Activated naive CD8-positive, alpha-beta T cell treated with anti-CD3 and anti-CD28 coated beads, Interleukin-2, amount 50 U/mL, for 24 hours (primary cell): Measurements from ENCODE around the gene DEFB129.
A peak's percentile ranks its signal among the peaks of the same experiment; 100 is the strongest.
"Not testable (repeated sequence)": the region's sequence is repeated elsewhere in the genome, so short reads cannot be mapped to it uniquely, and the experiment has no call there.

ENCODE experiments used
- ATAC-seq: fragments of 150-1000 bp; cut with Tn5 transposase; one replicate; pipeline ENCODE4 v1.10.0; 2021
- DNase-seq: peaks from one replicate; pipeline ENCODE4 v3.0.0; 2021
- H3K27ac Mint-ChIP-seq: one replicate; pipeline ENCODE4 v1.8.0; 2021; ENCODE audit warnings: mild to moderate bottlenecking, mixed read lengths
- H3K27me3 Mint-ChIP-seq: one replicate; pipeline ENCODE4 v1.8.0; 2021; ENCODE audit warnings: mixed read lengths
- H3K36me3 Mint-ChIP-seq: one replicate; pipeline ENCODE4 v1.8.0; 2021; ENCODE audit warnings: low read depth, mixed read lengths
- H3K4me1 Mint-ChIP-seq: one replicate; pipeline ENCODE4 v1.8.0; 2021; ENCODE audit warnings: mixed read lengths
- H3K4me3 Mint-ChIP-seq: one replicate; pipeline ENCODE4 v1.8.0; 2021; ENCODE audit warnings: mild to moderate bottlenecking, moderate library complexity, mixed read lengths
- H3K9me3 Mint-ChIP-seq: one replicate; pipeline ENCODE4 v1.8.0; 2021; ENCODE audit warnings: mixed read lengths

Gene DEFB129

GRCh38 chr20:225879-226278, 1.2 kb upstream of the DEFB129 start:
- H3K36me3 Mint-ChIP-seq, H3K27me3 Mint-ChIP-seq, ATAC-seq, H3K4me3 Mint-ChIP-seq, H3K27ac Mint-ChIP-seq, H3K9me3 Mint-ChIP-seq, DNase-seq: not testable (repeated sequence)
- peaks cover 22% of the 10 kb centered on the region for H3K4me1 Mint-ChIP-seq

DNA sequence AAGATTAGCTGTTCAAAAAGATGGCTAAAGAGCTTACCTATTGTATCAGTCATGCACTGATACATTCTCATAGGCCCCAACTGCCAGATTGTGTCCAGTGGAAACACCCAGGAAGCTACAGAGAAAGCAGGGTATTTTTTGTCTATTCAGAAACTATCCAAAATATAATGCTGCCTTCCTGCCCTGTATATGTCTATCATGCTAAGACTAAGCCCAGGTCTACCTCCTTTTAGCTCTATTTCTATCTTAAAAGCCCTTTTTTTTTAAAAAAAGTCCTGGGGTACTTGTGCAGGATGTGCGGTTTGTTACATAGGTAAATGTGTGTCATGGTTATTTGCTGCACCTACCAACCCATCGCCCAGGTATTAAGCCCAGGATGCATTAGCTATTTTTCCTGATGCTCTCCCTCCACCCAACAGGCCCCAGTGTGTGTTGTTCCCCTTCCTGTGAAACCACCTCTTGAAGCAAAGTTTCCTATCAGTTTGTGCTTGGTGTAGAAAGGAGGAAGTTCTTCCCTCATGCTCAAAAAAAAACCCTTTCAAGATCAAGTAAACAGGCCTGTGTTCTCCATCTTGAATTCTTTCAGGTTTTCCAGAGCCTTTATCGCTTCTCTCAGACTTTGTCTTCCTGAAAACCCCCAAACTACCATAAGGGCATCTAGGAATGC, 514 bp downstream of the DEFB129 start:
- DNase-seq (no peak), ATAC-seq (no peak)
- Mint-ChIP-seq H3K27ac (peak overlapping the region; percentile 37), H3K4me1 (peaks cover 22% of the 10 kb centered on the region), H3K4me3 (no peak overlapping the region), H3K9me3 (peaks cover 6% of the 10 kb centered on the region), H3K36me3 (no peaks in the 10 kb centered on the region), H3K27me3 (peaks cover 2% of the 10 kb centered on the region)

GRCh38 chr20:235891-236290, 8.8 kb downstream of the DEFB129 start:
- ATAC-seq (no peak), DNase-seq (no peak)
- Mint-ChIP-seq H3K4me3 (no peak overlapping the region), H3K36me3 (no peaks in the 10 kb centered on the region), H3K27ac (no peak overlapping the region), H3K27me3 (no peaks in the 10 kb centered on the region), H3K9me3 (no peaks in the 10 kb centered on the region), H3K4me1 (peaks cover 22% of the 10 kb centered on the region)

DNA sequence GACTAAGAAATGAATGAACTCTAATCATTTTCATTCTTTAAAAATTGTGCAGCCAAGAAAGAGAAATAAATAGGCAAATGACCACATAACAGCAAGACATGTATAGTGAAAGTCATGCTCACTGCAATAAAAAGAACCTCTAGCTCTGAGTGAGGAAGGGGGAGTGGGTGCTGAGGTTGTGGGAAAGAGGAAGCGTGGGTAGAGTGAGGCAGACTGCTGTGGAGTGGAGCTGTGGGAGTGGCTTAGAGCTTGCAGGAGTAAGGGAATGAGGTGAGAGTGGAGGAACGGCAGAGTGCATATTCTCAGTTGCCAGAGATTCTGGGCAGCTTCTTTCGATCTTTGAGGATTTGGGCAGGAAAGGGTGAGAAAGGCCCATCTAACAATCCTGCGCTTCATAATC, 10.4 kb downstream of the DEFB129 start:
- H3K27ac Mint-ChIP-seq = peak overlapping the region; percentile 37
- H3K4me3 Mint-ChIP-seq = peak overlapping the region; percentile 57
- ATAC-seq (peak; percentile 85), DNase-seq (peak; percentile 17)
- no peaks in the 10 kb centered on the region for H3K27me3 Mint-ChIP-seq
- H3K36me3 Mint-ChIP-seq = no peaks in the 10 kb centered on the region
- no peaks in the 10 kb centered on the region for H3K9me3 Mint-ChIP-seq
- H3K4me1 Mint-ChIP-seq = peaks cover 22% of the 10 kb centered on the region

DNA sequence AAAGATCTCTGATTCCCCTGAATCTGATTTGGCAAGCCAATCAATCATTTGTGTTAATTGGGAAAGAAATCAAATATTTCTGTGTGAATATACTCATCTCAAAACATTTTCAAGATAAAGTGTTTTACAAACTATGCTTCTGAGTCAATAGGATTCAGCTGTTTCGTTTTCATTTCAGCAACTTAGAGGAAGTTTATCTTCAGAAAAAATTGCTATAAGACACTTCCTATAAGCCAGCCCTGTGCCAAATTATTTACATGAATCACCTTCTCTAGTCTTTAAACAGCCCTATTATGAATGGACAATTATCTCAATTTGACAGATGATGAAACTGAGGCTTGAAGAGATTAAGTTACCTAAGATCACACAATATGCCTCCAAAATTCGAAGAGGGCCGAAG, 10.9 kb downstream of the DEFB129 start:
- DNase-seq = no peak
- peak; percentile 57 for ATAC-seq
- Mint-ChIP-seq H3K27me3 (no peaks in the 10 kb centered on the region), H3K9me3 (no peaks in the 10 kb centered on the region), H3K36me3 (no peaks in the 10 kb centered on the region), H3K4me1 (peaks cover 22% of the 10 kb centered on the region), H3K27ac (peak overlapping the region; percentile 37), H3K4me3 (peak overlapping the region; percentile 57)

- peaks cover 5% of the 10 kb centered on the region for H3K4me1 Mint-ChIP-seq
- no peak overlapping the region for H3K27ac Mint-ChIP-seq
- DNase-seq (no peak), ATAC-seq (peak; percentile 49)
- no peaks in the 10 kb centered on the region for H3K36me3 Mint-ChIP-seq
- no peaks in the 10 kb centered on the region for H3K27me3 Mint-ChIP-seq
- H3K4me3 Mint-ChIP-seq = no peak overlapping the region
- no peaks in the 10 kb centered on the region for H3K9me3 Mint-ChIP-seq
These were observed 15.8 kb downstream of the DEFB129 start for GRCh38 chr20:242905-243304.

DNA sequence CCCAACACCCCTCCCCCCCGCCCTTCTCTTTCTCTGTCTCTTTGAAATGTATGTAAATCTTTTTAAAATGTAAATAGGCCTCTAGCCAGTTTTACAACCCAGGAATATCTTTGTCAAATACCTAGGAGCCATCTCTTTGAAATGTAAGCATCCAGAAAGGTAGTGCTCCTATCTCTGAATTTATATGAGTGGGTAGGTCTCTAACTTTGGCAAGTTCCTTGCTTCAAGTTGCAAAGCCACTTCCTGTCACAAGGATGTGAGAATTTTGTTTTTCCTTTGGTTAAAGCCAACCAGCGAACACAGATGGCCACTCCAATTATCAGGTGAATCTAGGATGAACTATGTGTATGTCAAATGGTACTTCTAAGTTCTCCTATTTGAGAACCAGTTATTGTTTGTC, 24.3 kb downstream of the DEFB129 start:
- H3K36me3 Mint-ChIP-seq = no peaks in the 10 kb centered on the region
- H3K4me1 Mint-ChIP-seq = peaks cover 10% of the 10 kb centered on the region
- H3K9me3 Mint-ChIP-seq = no peaks in the 10 kb centered on the region
- DNase-seq = no peak
- ATAC-seq = no peak
- no peak overlapping the region for H3K27ac Mint-ChIP-seq
- H3K4me3 Mint-ChIP-seq = no peak overlapping the region
- H3K27me3 Mint-ChIP-seq = no peaks in the 10 kb centered on the region

GRCh38 chr20:252801-253200, 25.7 kb downstream of the DEFB129 start:
- H3K36me3 Mint-ChIP-seq = no peaks in the 10 kb centered on the region
- H3K27me3 Mint-ChIP-seq = no peaks in the 10 kb centered on the region
- H3K9me3 Mint-ChIP-seq = no peaks in the 10 kb centered on the region
- H3K4me1 Mint-ChIP-seq = peaks cover 10% of the 10 kb centered on the region
- H3K27ac Mint-ChIP-seq = no peak overlapping the region
- DNase-seq (no peak), ATAC-seq (peak; percentile 28)
- no peak overlapping the region for H3K4me3 Mint-ChIP-seq

DNA sequence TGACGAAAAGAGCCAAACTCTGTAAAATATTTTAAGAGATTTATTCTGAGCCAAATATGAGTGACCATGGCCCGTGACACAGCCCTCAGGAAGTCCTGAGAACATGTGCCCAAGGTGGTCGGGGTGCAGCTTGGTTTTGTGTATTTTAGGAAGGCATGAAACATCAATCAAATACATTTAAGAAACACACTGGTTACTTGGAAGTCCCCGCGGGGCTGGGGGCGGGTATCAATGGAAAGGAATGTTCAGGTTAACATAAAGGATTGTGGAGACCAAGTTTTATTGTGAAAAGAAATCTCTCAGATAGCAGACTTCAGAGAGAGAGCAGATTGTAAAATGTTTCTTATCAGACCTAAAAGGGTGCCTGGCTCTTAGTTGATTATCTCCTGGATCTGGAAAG, 26.4 kb downstream of the DEFB129 start:
- not testable (repeated sequence) for H3K27me3 Mint-ChIP-seq, H3K36me3 Mint-ChIP-seq, ATAC-seq, DNase-seq, H3K4me3 Mint-ChIP-seq, H3K9me3 Mint-ChIP-seq, H3K27ac Mint-ChIP-seq
- H3K4me1 Mint-ChIP-seq = peaks cover 10% of the 10 kb centered on the region

DNA sequence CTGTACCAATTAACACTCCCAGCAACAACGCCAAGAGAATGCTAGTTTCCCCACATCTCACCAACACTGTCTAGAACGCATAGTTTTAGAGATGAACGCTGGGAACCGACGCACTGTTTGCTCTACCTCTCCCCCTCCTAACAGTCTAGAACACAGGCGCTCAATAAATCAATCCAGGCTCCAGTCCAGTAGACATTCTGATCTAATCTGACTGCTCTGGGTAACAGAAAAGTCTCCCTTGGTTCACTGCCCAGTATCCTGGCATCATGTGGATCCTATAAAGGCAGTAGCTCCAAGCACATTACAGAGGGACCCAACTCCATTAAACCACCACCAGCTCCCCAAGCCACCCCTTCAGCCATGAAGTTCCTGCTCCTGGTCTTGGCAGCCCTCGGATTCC, 30.4 kb downstream of the DEFB129 start, which contains the start of gene DEFB132:
Gene DEFB132 (plus strand): TSS at position 306 of the 400 bp plus-strand sequence. CDS start 55 bp downstream, at position 361.
- ATAC-seq = no peak
- H3K27ac Mint-ChIP-seq = no peak within 1 kb of the TSS
- H3K4me3 Mint-ChIP-seq = no peak within 1 kb of the TSS

GRCh38 chr20:258269-258858, 31.3 kb downstream of the DEFB129 start:
- no peak overlapping the region for H3K27ac Mint-ChIP-seq
- no peaks in the 10 kb centered on the region for H3K4me1 Mint-ChIP-seq
- no peak for ATAC-seq
- no peaks in the 10 kb centered on the region for H3K36me3 Mint-ChIP-seq
- H3K9me3 Mint-ChIP-seq = no peaks in the 10 kb centered on the region
- H3K27me3 Mint-ChIP-seq = peaks cover 4% of the 10 kb centered on the region
- no peak overlapping the region for H3K4me3 Mint-ChIP-seq
- no peak for DNase-seq

More for the DNA sequence above, 30.4 kb downstream of the DEFB129 start, which contains the start of gene DEFB132:
- Mint-ChIP-seq H3K9me3 (no peaks in the 10 kb centered on the region), H3K4me1 (peaks cover 3% of the 10 kb centered on the region), H3K36me3 (no peaks in the 10 kb centered on the region), H3K27me3 (peaks cover 4% of the 10 kb centered on the region)
- no peak for DNase-seq

DNA sequence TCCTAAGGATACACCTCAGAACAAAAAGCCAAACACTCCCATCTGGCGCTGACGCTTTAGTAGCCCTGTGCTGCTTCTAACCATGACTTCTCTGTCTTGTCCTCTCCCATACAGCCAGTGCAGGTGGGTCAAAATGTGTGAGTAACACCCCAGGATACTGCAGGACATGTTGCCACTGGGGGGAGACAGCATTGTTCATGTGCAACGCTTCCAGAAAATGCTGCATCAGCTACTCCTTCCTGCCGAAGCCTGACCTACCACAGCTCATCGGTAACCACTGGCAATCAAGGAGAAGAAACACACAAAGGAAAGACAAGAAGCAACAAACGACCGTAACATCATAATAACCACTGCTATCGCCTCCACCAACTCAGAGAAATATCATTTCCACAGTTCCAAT, 31.9 kb downstream of the DEFB129 start:
- no peak overlapping the region for H3K4me3 Mint-ChIP-seq
- H3K9me3 Mint-ChIP-seq = no peaks in the 10 kb centered on the region
- H3K27ac Mint-ChIP-seq = no peak overlapping the region
- no peaks in the 10 kb centered on the region for H3K36me3 Mint-ChIP-seq
- peaks cover 4% of the 10 kb centered on the region for H3K27me3 Mint-ChIP-seq
- ATAC-seq (peak; percentile 43), DNase-seq (no peak)
- no peaks in the 10 kb centered on the region for H3K4me1 Mint-ChIP-seq

- ATAC-seq (no peak), DNase-seq (no peak)
- peaks cover 4% of the 10 kb centered on the region for H3K27me3 Mint-ChIP-seq
These were observed 32.9 kb downstream of the DEFB129 start for GRCh38 chr20:259981-260380.

DNA sequence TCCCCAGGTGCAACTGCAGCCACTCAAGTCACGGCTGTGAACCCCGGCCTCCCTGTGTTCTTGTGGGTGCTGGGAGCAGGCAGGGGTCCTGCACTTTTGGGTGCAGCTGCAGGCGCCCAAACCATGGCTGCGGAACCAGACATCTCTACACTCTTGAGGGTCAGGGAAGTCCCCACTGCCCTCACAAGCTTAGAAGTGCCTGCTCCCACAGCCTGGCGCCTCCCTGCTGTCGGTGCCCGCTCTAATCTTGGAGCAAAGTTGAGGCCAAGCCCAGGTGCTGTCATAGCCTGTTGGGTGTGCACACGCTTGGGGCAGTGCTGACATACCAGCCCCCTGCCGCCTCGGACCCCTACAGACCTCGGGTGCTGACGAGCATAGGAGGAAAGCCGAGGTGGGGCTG, 36.6 kb downstream of the DEFB129 start:
- DNase-seq (no peak), ATAC-seq (no peak)
- peaks cover 3% of the 10 kb centered on the region for H3K27me3 Mint-ChIP-seq
- no peaks in the 10 kb centered on the region for H3K36me3 Mint-ChIP-seq
- no peak overlapping the region for H3K4me3 Mint-ChIP-seq
- peaks cover 11% of the 10 kb centered on the region for H3K4me1 Mint-ChIP-seq
- no peaks in the 10 kb centered on the region for H3K9me3 Mint-ChIP-seq
- no peak overlapping the region for H3K27ac Mint-ChIP-seq

More at GRCh38 chr20:259981-260380, 32.9 kb downstream of the DEFB129 start:
- no peak overlapping the region for H3K4me3 Mint-ChIP-seq
- no peaks in the 10 kb centered on the region for H3K36me3 Mint-ChIP-seq
- H3K9me3 Mint-ChIP-seq = no peaks in the 10 kb centered on the region
- no peak overlapping the region for H3K27ac Mint-ChIP-seq
- no peaks in the 10 kb centered on the region for H3K4me1 Mint-ChIP-seq
